GM23338 (cell line): ENCODE results near the gene SLC9C2. TPM values are rescaled to one million over a fixed set of nuclear protein-coding genes. Genes with fewer than 3 reads are reported as not detected.

Experiments
- ATAC-seq: fragments of 200-7000 bp; cut with Tn5 transposase; 3 replicates; pipeline ENCODE4 v1.9.1; 2020
- DNase-seq: peaks from one replicate; pipeline ENCODE4 v3.0.0-alpha.2; 2015; ENCODE audit warnings: low spot score
- H2AFZ ChIP-seq: fragments of 200-600 bp; sonication (generic); 2 replicates; pipeline ENCODE4 v1.8.0; 2016; ENCODE audit warnings: antibody characterized with exemption, mild to moderate bottlenecking, moderate library complexity
- H3F3A ChIP-seq: fragments of 200-600 bp; sonication (generic); replicated peaks from 2 replicates; pipeline ENCODE4 v1.8.0; 2017; ENCODE audit warnings: antibody characterized with exemption, mixed run types, low read depth
- H3K27ac ChIP-seq: fragments of 200-600 bp; sonication (generic); 2 replicates; pipeline ENCODE4 v1.6.1; 2016; ENCODE audit warnings: low read depth
- H3K27me3 ChIP-seq: fragments of 200-600 bp; sonication (generic); 2 replicates; pipeline ENCODE4 v1.8.0; 2016; ENCODE audit warnings: mild to moderate bottlenecking, mixed run types, moderate library complexity; ENCODE audit not compliant: insufficient read depth
- H3K36me3 ChIP-seq: fragments of 200-600 bp; sonication (generic); 2 replicates; pipeline ENCODE4 v1.8.0; 2016; ENCODE audit warnings: mild to moderate bottlenecking; ENCODE audit not compliant: insufficient read depth
- H3K4me1 ChIP-seq: fragments of 200-600 bp; sonication (generic); 2 replicates; pipeline ENCODE4 v1.8.0; 2016; ENCODE audit warnings: mild to moderate bottlenecking, moderate library complexity; ENCODE audit not compliant: insufficient read depth
- H3K4me2 ChIP-seq: fragments of 200-600 bp; sonication (generic); 2 replicates; pipeline ENCODE4 v1.7.1; 2017; ENCODE audit warnings: mixed run types
- H3K4me3 ChIP-seq: fragments of 200-600 bp; sonication (generic); 2 replicates; pipeline ENCODE4 v1.6.1; 2016; ENCODE audit warnings: mixed run types
- H3K79me2 ChIP-seq: fragments of 200-600 bp; sonication (generic); replicated peaks from 2 replicates; pipeline ENCODE4 v1.8.0; 2017; ENCODE audit warnings: mild to moderate bottlenecking; ENCODE audit not compliant: insufficient read depth
- H3K9me2 ChIP-seq: fragments of 200-600 bp; sonication (generic); 2 replicates; pipeline ENCODE4 v1.8.0; 2017; ENCODE audit not compliant: insufficient read depth
- H4K20me1 ChIP-seq: fragments of 200-600 bp; sonication (generic); replicated peaks from 2 replicates; pipeline ENCODE4 v1.8.0; 2017; ENCODE audit warnings: mild to moderate bottlenecking; ENCODE audit not compliant: insufficient read depth
- H3K27ac Mint-ChIP-seq: 2 replicates; pipeline ENCODE4 v1.8.0; 2020; ENCODE audit warnings: inconsistent platforms, mild to moderate bottlenecking, moderate library complexity, mixed read lengths
- H3K27me3 Mint-ChIP-seq: 3 replicates; pipeline ENCODE4 v1.8.0; 2022; ENCODE audit warnings: low read depth, mild to moderate bottlenecking, moderate library complexity, mixed read lengths, inconsistent platforms; ENCODE audit not compliant: insufficient read depth, poor library complexity
- H3K36me3 Mint-ChIP-seq: 3 replicates; pipeline ENCODE4 v1.8.0; 2021; ENCODE audit warnings: low read depth, mild to moderate bottlenecking, inconsistent platforms, moderate library complexity, mixed read lengths
- H3K4me1 Mint-ChIP-seq: 3 replicates; pipeline ENCODE4 v1.8.0; 2020; ENCODE audit warnings: mild to moderate bottlenecking, inconsistent platforms, mixed read lengths
- H3K4me3 Mint-ChIP-seq: 3 replicates; pipeline ENCODE4 v1.8.0; 2021; ENCODE audit warnings: moderate library complexity, mild to moderate bottlenecking, inconsistent platforms, mixed read lengths
- H3K9me3 Mint-ChIP-seq: 3 replicates; pipeline ENCODE4 v1.8.0; 2020; ENCODE audit warnings: moderate library complexity, mild to moderate bottlenecking, inconsistent platforms, mixed read lengths
- CREB1 ChIP-seq: fragments of 250-450 bp; sonication (Bioruptor Pico); IDR thresholded peaks from 2 replicates; pipeline ENCODE4 v1.5.0; 2020; ENCODE audit warnings: low read depth, mild to moderate bottlenecking, moderate library complexity
- CTCF ChIP-seq, 2 experiments: fragments of 200-600 bp in 1 of 2; sonication (generic) in 1 of 2; conservative IDR thresholded peaks; 2 replicates each; pipeline versions ENCODE4 v1.5.1 to v1.6.1; 2016 to 2017; ENCODE audit warnings: antibody characterized with exemption in 2 of 2, low read depth in 2 of 2, mild to moderate bottlenecking in 2 of 2, moderate library complexity in 1 of 2
- ETS1 ChIP-seq: IDR thresholded peaks from 2 replicates; pipeline ENCODE4 v1.6.1; 2016; ENCODE audit warnings: antibody characterized with exemption
- EZH2 ChIP-seq: fragments of 200-600 bp; sonication (generic); IDR thresholded peaks from one replicate; pipeline ENCODE4 v1.8.0; 2017; ENCODE audit warnings: antibody characterized with exemption, mild to moderate bottlenecking, low read depth; ENCODE audit not compliant: unreplicated experiment
- EZH2phosphoT487 ChIP-seq: fragments of 200-600 bp; sonication (generic); IDR thresholded peaks from one replicate; pipeline ENCODE4 v1.8.1; 2018; ENCODE audit warnings: antibody characterized with exemption; ENCODE audit not compliant: unreplicated experiment
- JUNB ChIP-seq: IDR thresholded peaks from one replicate; pipeline ENCODE4 v1.6.1; 2016; ENCODE audit warnings: antibody characterized with exemption; ENCODE audit not compliant: unreplicated experiment
- NANOG ChIP-seq: IDR thresholded peaks from 2 replicates; pipeline ENCODE4 v1.6.1; 2016; ENCODE audit warnings: antibody characterized with exemption, borderline replicate concordance
- POLR2AphosphoS5 ChIP-seq: IDR thresholded peaks from 2 replicates; pipeline ENCODE4 v1.6.1; 2016; ENCODE audit warnings: antibody characterized with exemption, low read depth
- REST ChIP-seq: IDR thresholded peaks from one replicate; pipeline ENCODE4 v1.6.1; 2018; ENCODE audit warnings: antibody characterized with exemption; ENCODE audit not compliant: unreplicated experiment
- STAT1 ChIP-seq: IDR thresholded peaks from one replicate; pipeline ENCODE4 v1.6.1; 2016; ENCODE audit warnings: antibody characterized with exemption; ENCODE audit not compliant: unreplicated experiment
- ZNF114 ChIP-seq: fragments of 250-450 bp; sonication (Bioruptor Pico); IDR thresholded peaks from 2 replicates; pipeline ENCODE4 v1.5.0; 2020; ENCODE audit warnings: mild to moderate bottlenecking, moderate library complexity
- ZNF331 ChIP-seq: fragments of 250-450 bp; sonication (Bioruptor Pico); IDR thresholded peaks from 2 replicates; pipeline ENCODE4 v1.5.0; 2020; ENCODE audit warnings: low read depth, mild to moderate bottlenecking, moderate library complexity
- ZNF462 ChIP-seq: fragments of 250-450 bp; sonication (Bioruptor Pico); IDR thresholded peaks from 2 replicates; pipeline ENCODE4 v1.5.0; 2020; ENCODE audit warnings: mild to moderate bottlenecking, moderate library complexity
- polyA plus RNA-seq: library from polyadenylated mRNA; unstranded; fragments of >200 nt; fragmentation: Nextera tagmentation; extraction: Ambion mirVana; gene quantifications from 2 replicates; pipeline ENCODE4 v1.2.1, GENCODE V29; 2016
- total RNA-seq: library from RNA; depleted of rRNA; stranded (reverse); fragments of >200 nt; shearing (Covaris generic); gene quantifications from 2 replicates; pipeline ENCODE4 v1.2.3, GENCODE V29; 2014

Gene SLC9C2
- total and polyA plus RNA-seq, 2 experiments from 2014 or later: not detected

GRCh38 chr1:173467426-173467825, 135.4 kb downstream of the SLC9C2 start:
- Mint-ChIP-seq H3K27me3 (no peaks in the 10 kb centered on the region), H3K27ac (no peak overlapping the region), H3K9me3 (peaks cover 63% of the 10 kb centered on the region), H3K4me3 (no peak overlapping the region), H3K4me1 (no peaks in the 10 kb centered on the region; the same call in 2 of the 3 replicates), H3K36me3 (peaks cover 73% of the 10 kb centered on the region)
- no peaks in the 10 kb centered on the region for H4K20me1 ChIP-seq
- H3K4me1 ChIP-seq: no peaks in the 10 kb centered on the region; the same call in 1 of the 2 replicates
- peaks cover 25% of the 10 kb centered on the region for H3K36me3 ChIP-seq
- peaks cover 4% of the 10 kb centered on the region; the same call in 1 of the 2 replicates for H3K9me2 ChIP-seq
- H3K27ac ChIP-seq: no peak overlapping the region
- H3F3A ChIP-seq: no peaks in the 10 kb centered on the region
- no peak for ATAC-seq
- H2AFZ ChIP-seq: no peak overlapping the region
- H3K4me3 ChIP-seq: no peak overlapping the region
- H3K79me2 ChIP-seq: peaks cover 66% of the 10 kb centered on the region
- no peak for TF ChIP-seq NANOG
- TF ChIP-seq ZNF114 (CRISPR knock-in tag): no peak
- TF ChIP-seq ETS1: no peak
- TF ChIP-seq EZH2: no peak
- no peak for TF ChIP-seq CTCF (conservative IDR thresholded peaks at IDR 0.05; ENCODE audit: low read depth in 2 of 2)
- no peak for TF ChIP-seq CREB1 (CRISPR knock-in tag)
- TF ChIP-seq ZNF462 (CRISPR knock-in tag): no peak
- TF ChIP-seq POLR2AphosphoS5: no peak
- no peak for TF ChIP-seq STAT1
- TF ChIP-seq EZH2phosphoT487: no peak
- TF ChIP-seq REST: no peak
- TF ChIP-seq JUNB: no peak
- TF ChIP-seq ZNF331 (CRISPR knock-in tag): no peak
- no peak overlapping the region for H3K4me2 ChIP-seq
- H3K27me3 ChIP-seq: no peaks in the 10 kb centered on the region
- DNase-seq: no peak
